SK-N-MC (cell line): ENCODE results near the gene C12orf76.

Source experiments
- DNase-seq: peaks from one replicate; pipeline ENCODE4 v3.0.0-alpha.2; 2011; ENCODE audit warnings: low read depth, low spot score
- H3K27ac ChIP-seq: fragments of 200-600 bp; sonication (generic); 2 replicates; pipeline ENCODE4 v1.5.1; 2016; ENCODE audit warnings: mixed run types
- H3K36me3 ChIP-seq: fragments of 200-600 bp; sonication (generic); 2 replicates; pipeline ENCODE4 v1.6.1; 2017; ENCODE audit warnings: antibody characterized with exemption, low read length, mixed read lengths; ENCODE audit not compliant: insufficient read depth
- H3K4me3 ChIP-seq: fragments of 200-600 bp; sonication (generic); 2 replicates; pipeline ENCODE4 v1.5.1; 2016
- H3K9ac ChIP-seq: fragments of 200-600 bp; sonication (generic); 2 replicates; pipeline ENCODE4 v1.8.0; 2017; ENCODE audit warnings: mixed run types, mixed read lengths; ENCODE audit not compliant: insufficient read length
- H3K9me3 ChIP-seq: fragments of 200-600 bp; sonication (generic); 2 replicates; pipeline ENCODE4 v1.6.1; 2017; ENCODE audit warnings: low read depth, mild to moderate bottlenecking, antibody characterized with exemption, low read length, moderate library complexity, mixed read lengths
- EZH2 ChIP-seq: fragments of 200-600 bp; sonication (generic); IDR thresholded peaks from one replicate; pipeline ENCODE4 v1.6.1; 2017; ENCODE audit warnings: antibody characterized with exemption
- FOXP2 ChIP-seq: optimal IDR thresholded peaks from 2 replicates; pipeline ENCODE3; 2011; ENCODE audit warnings: mild to moderate bottlenecking, moderate library complexity; ENCODE audit not compliant: insufficient read depth; ENCODE audit errors: extremely low read length, control extremely low read depth
- POLR2AphosphoS5 ChIP-seq: IDR thresholded peaks from 2 replicates; pipeline ENCODE4 v1.6.1; 2012; ENCODE audit warnings: mild to moderate bottlenecking, low read depth, low read length, borderline replicate concordance

C12orf76 gene

DNA sequence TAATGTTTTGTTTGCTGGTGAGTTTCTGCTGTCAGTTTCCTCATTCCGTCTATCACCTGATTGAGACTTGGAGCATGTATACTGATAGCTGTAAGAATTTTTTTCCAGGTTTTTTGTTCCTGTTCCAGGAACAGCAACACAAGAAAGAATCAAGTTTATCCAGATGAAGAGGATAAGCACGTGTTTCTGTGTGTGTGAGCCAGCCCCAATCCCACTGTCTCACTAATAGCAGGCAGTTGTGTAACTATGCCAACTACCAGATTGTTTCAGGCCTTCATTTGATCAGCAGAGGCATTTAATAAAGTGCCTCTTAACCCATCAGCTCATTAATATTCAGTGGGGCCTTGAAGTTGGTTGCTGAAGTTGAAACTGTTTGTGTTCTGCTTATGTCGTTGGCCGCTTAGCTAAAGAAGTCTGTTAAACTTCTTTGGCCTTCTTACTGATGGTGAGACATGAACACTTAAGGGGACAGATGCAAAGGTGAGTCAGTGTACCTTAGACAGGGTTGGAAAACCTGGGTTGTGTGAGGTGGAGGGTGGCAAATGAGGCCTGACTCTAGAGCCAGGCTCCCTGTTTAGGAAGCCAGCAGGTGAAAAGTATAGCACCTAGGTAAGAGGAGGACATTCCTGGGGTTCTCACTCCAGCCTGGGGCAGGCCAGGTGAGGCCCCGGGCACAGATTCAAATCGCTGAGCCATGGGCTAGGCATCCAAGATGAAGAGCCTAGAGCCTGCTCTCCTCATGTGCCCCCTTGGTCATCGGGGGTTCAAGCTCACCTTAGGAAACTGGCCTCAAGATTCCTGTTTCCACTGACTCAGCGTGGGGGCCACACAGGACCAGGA, 45.4 kb downstream of the C12orf76 start:
- H3K9me3 ChIP-seq, result no peaks in the 10 kb centered on the region
- H3K9ac ChIP-seq, result no peak overlapping the region
- no peaks in the 10 kb centered on the region for H3K36me3 ChIP-seq
- no peak overlapping the region for H3K27ac ChIP-seq
- TF ChIP-seq FOXP2, result no peak
- TF ChIP-seq EZH2, result no peak
- TF ChIP-seq POLR2AphosphoS5, result no peak
- H3K4me3 ChIP-seq, result no peak overlapping the region
- DNase-seq, result no peak

DNA sequence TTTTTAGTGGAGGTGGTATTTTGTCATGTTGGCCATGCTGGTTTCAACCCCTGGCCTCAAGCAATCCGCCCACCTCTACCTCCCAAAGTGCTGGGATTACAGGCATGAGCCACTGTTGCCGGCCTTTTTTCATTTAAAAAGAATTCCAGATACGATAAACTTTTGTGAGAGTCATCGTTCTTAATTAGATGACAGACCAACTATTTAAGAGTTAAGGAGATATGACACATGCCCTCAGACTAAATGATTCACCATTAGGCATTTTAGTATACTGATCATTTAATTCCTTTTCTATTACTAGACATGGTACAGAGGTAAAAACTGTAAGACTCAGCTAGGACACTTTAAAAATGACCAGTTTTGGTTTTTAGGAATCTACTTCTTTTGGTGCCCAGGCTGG, 46.7 kb downstream of the C12orf76 start:
- no peak for TF ChIP-seq POLR2AphosphoS5
- no peak for TF ChIP-seq EZH2
- no peak for TF ChIP-seq FOXP2
- H3K36me3 ChIP-seq, result no peaks in the 10 kb centered on the region
- H3K27ac ChIP-seq, result no peak overlapping the region
- no peak overlapping the region for H3K4me3 ChIP-seq
- no peak overlapping the region for H3K9ac ChIP-seq
- H3K9me3 ChIP-seq, result no peaks in the 10 kb centered on the region
- no peak for DNase-seq

DNA sequence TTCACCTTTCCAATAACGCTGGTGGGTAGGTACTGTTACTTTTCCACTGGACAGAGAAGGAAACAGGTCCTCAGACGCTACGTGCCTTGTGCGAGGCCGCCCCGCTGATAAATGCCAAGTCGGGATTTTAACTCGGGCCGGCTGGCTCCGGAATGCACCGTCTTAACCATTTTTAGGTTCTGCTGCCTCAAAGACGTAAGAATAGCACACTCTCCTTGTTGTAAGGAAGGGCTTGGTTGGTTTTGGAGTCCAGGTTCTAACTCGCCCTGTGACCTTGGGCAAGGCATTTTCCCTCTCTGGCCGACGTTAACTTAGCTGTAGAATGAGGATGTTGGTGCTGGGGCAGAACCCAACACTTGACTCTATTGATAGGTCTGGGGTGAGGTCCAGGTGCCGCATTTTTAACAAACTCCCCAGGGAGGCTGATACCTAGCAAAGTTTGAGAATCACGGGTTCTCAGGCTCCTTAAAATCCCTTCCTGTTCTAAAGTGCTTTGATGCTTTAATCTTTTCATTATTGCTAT, 48.3 kb downstream of the C12orf76 start:
- TF ChIP-seq EZH2, result no peak
- TF ChIP-seq POLR2AphosphoS5, result no peak
- no peak for TF ChIP-seq FOXP2
- Histone ChIP-seq H3K36me3 (no peaks in the 10 kb centered on the region), H3K9ac (peak overlapping the region; percentile 89), H3K4me3 (peak overlapping the region; percentile 80), H3K9me3 (no peaks in the 10 kb centered on the region), H3K27ac (no peak overlapping the region)
- DNase-seq, result no peak

DNA sequence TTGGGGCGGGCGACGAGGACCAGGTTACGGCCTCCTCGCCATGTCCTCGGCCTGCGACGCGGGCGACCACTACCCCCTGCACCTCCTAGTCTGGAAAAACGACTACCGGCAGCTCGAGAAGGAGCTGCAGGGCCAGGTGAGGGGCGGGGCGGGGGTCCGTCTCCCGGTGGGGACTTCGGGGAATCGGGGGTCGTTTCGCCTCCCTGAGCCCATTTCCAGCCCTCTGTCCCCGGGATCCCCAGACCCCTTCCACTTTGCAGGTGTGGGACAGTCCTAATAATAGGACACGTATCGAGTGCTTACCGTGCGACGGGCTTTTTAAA, 48.7 kb downstream of the C12orf76 start:
- Histone ChIP-seq H3K27ac (no peak overlapping the region), H3K9ac (peak overlapping the region; percentile 89), H3K36me3 (no peaks in the 10 kb centered on the region), H3K9me3 (no peaks in the 10 kb centered on the region), H3K4me3 (peak overlapping the region; percentile 80)
- DNase-seq, result no peak
- no peak for TF ChIP-seq EZH2
- TF ChIP-seq POLR2AphosphoS5, result no peak
- TF ChIP-seq FOXP2, result no peak

DNA sequence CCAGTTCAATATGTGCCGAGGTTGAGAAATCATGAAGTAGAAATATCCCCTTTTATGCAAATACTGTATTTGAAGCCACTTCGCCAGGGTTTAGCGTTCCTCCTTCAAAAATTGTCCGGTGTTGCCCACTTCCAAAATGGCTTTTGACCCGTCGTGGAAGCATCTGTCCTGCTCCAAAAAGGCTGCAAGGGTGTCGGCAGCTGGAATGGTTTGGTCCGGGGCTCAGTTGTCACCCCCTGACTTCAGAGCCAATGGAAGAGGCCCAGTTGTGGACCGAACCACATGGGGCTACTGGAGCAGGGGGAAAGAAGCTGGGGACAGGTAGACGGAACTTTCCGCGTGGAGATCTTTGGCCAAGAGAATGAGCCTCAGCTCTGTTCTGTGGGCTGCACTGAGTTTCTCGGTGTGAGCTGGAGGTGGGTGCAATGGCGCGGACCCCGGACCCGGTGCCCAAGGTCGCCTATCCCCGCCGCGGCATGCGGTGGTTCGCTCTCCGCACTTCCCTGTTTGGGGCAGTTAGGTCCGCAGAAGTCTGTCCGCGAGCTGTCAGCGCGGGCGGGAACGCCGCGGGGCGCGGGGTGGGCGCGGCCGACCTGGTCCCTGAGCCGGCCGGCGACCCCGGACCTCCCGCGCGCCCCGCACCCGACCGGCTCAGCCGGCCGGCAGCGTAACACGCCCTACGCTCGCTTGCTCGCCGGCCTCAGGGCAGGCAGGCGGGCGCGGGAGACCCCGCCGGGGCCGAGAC, 49.2 kb downstream of the C12orf76 start, which contains the start of gene ANKRD13A:
Gene ANKRD13A (plus strand): TSS at position 527 of the 745 bp plus-strand sequence. CDS start 259 bp downstream, outside the sequence.
- Histone ChIP-seq H3K27ac (peak within 1 kb of the TSS; percentile 75), H3K9me3 (no peaks in the 10 kb centered on the region), H3K36me3 (no peaks in the 10 kb centered on the region), H3K9ac (peak within 1 kb of the TSS; percentile 89), H3K4me3 (peak within 1 kb of the TSS; percentile 80)
- DNase-seq, result peak; percentile 81
- TF ChIP-seq FOXP2 (no peak), POLR2AphosphoS5 (peak; percentile 78), EZH2 (no peak)

DNA sequence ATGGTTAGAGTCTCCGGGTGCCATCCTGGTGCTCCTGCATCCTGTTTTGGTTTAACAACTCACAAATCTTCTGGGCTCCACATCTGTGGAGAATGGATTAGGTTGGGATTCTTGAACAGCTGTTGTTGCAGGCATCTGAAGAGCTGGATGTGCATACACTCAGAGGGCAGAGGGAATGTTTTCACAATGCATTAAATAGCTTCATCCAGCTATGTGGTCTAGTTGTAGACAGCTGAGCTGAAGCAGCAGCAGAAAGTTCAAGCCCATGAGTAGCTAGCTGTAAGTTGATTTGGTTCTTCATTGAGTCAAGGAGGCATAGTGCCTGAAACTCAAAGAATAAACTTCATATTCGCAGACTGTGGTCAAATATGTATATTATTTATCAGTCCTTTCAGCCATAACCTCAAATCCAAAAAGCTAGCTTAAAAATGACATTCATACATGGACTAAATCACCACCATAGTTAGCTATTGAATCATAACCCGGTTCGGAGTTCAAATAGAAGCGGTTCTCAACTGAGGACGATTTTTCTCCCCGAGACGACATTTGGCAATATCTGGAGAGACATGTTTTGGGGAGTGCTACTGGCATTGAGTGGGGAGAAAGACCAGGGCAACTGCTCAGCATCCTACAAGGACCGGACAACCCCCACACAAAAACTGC, 50.0 kb downstream of the C12orf76 start:
- Histone ChIP-seq H3K9me3 (no peaks in the 10 kb centered on the region), H3K4me3 (peak overlapping the region; percentile 80), H3K27ac (no peak overlapping the region; the same call in 1 of the 2 replicates), H3K9ac (peak overlapping the region; percentile 89), H3K36me3 (no peaks in the 10 kb centered on the region)
- TF ChIP-seq POLR2AphosphoS5 (no peak), FOXP2 (no peak), EZH2 (no peak)
- DNase-seq, result no peak

DNA sequence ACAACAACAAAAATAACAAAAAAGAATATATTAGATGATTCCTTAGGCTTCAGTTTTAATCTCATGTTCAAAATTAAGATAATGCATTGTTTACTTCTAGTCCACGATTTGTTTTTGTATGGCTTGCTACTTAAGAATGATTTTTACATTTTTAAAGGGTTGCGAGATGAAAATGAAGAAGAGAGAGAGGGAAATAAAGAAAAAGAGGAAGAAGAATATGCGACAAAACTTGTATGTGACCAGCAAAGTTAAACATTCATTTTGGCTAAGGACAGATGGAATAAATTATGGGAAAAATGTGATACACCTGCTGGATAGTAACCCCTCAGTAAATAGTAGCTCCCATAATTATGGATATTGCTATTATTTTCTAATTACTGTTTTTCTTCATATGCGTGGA, 50.9 kb downstream of the C12orf76 start:
- H3K9ac ChIP-seq, result no peak overlapping the region
- no peaks in the 10 kb centered on the region for H3K9me3 ChIP-seq
- no peak for DNase-seq
- H3K4me3 ChIP-seq, result no peak overlapping the region
- H3K36me3 ChIP-seq, result no peaks in the 10 kb centered on the region
- TF ChIP-seq EZH2 (no peak), FOXP2 (no peak), POLR2AphosphoS5 (no peak)
- H3K27ac ChIP-seq, result no peak overlapping the region

DNA sequence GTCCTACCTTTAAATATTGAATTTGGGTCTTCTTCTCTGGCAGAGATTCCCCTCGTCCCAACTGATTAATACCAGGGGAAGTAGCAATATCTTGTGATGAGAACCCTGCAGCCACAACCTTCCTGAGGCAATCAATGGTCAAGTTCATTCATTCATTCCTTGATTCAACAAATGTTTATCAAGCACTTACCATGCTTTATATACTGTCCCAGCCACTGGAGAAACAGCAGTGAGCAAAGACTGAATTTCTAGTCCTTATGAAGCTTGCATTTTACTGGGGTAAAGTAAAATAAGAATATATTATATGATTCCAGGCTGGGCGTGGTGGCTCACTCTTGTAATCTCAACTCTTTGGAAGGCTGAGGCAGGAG, 51.9 kb downstream of the C12orf76 start:
- H3K9ac ChIP-seq, result peak overlapping the region; percentile 90
- no peak for TF ChIP-seq EZH2
- TF ChIP-seq POLR2AphosphoS5, result no peak
- TF ChIP-seq FOXP2, result no peak
- no peak for DNase-seq
- H3K27ac ChIP-seq, result peak overlapping the region; percentile 78
- peaks cover 3% of the 10 kb centered on the region; the same call in 1 of the 2 replicates for H3K36me3 ChIP-seq
- H3K4me3 ChIP-seq, result peak overlapping the region; percentile 94
- H3K9me3 ChIP-seq, result no peaks in the 10 kb centered on the region
